Nucleus accumbens (tissue), 56 donors: ENCODE results near the gene NEURL3.

ENCODE experiments used
- DNase-seq, 56 donors: peaks; one replicate each; lab custom pipeline; 2025; lab: John Stamatoyannopoulos, UW

The NEURL3 gene

GRCh38 chr2:96541398-96542152 lies 36.4 kb upstream of the NEURL3 start:
- DNase-seq = no peak

GRCh38 chr2:96540136-96540535 lies 35.0 kb upstream of the NEURL3 start:
- no peak for DNase-seq

- no peak for DNase-seq
These were observed 34.2 kb upstream of the NEURL3 start for GRCh38 chr2:96539215-96539920.

GRCh38 chr2:96538487-96539214 lies 33.5 kb upstream of the NEURL3 start:
- DNase-seq = peak in 51 of 56 donors; percentile 15 to 87 (median 66)

- DNase-seq = peak in 1 of 56 donors; percentile 29
These were observed 32.8 kb upstream of the NEURL3 start for GRCh38 chr2:96537734-96538486.

GRCh38 chr2:96537066-96537733 lies 32.0 kb upstream of the NEURL3 start:
- peak in 20 of 56 donors; percentile 18 to 60 (median 36) for DNase-seq

- DNase-seq = peak; percentile 24 to 96 (median 82)
These were observed 31.4 kb upstream of the NEURL3 start, which contains the start of gene ARID5A for GRCh38 chr2:96536445-96537065. ARID5A (plus strand) TSS chr2:96536752; CDS start chr2:96536827, 75 bp downstream.

- DNase-seq = no peak
These were observed 30.2 kb upstream of the NEURL3 start for GRCh38 chr2:96535331-96535730.

- no peak for DNase-seq
These were observed 29.6 kb upstream of the NEURL3 start for GRCh38 chr2:96534701-96535181.

- no peak for DNase-seq
These were observed 29.0 kb upstream of the NEURL3 start for GRCh38 chr2:96534141-96534540.

- DNase-seq = peak in 6 of 56 donors; percentile 10 to 45 (median 26)
These were observed 28.3 kb upstream of the NEURL3 start for GRCh38 chr2:96533292-96534073.

GRCh38 chr2:96532641-96533291 lies 27.6 kb upstream of the NEURL3 start:
- DNase-seq = no peak

- peak in 46 of 56 donors; percentile 13 to 92 (median 58) for DNase-seq
These were observed 26.8 kb upstream of the NEURL3 start for GRCh38 chr2:96531872-96532505.

- DNase-seq = no peak
These were observed 26.2 kb upstream of the NEURL3 start for GRCh38 chr2:96531366-96531765.

- DNase-seq = no peak
These were observed 25.6 kb upstream of the NEURL3 start for GRCh38 chr2:96530474-96531357.

GRCh38 chr2:96530144-96530430 lies 24.9 kb upstream of the NEURL3 start:
- no peak for DNase-seq
